ENCODE data around the gene HSF2BP. TPM values are rescaled to one million over a fixed set of nuclear protein-coding genes. Genes with fewer than 3 reads are reported as not detected.
"Not testable (repeated sequence)": the region's sequence is repeated elsewhere in the genome, so short reads cannot be mapped to it uniquely, and the experiment has no call there.

The HSF2BP gene
- total RNA-seq, 1 donor from 2014 or later, result 1.0 TPM

GRCh38 chr21:43597540-43598250, 61.6 kb downstream of the HSF2BP start:
- Mint-ChIP-seq H3K4me1 (ENCODE audit: low read depth, unreplicated experiment) (peaks cover 5% of the 10 kb centered on the region), H3K36me3 (ENCODE audit: unreplicated experiment) (no peaks in the 10 kb centered on the region), H3K27ac (ENCODE audit: unreplicated experiment) (no peak overlapping the region), H3K27me3 (ENCODE audit: unreplicated experiment) (no peaks in the 10 kb centered on the region), H3K4me3 (ENCODE audit: unreplicated experiment) (no peak overlapping the region), H3K9me3 (ENCODE audit: unreplicated experiment) (peaks cover 3% of the 10 kb centered on the region)
- DNase-seq, result no peak
- TF ChIP-seq CTCF (IDR thresholded peaks at IDR 0.05; ENCODE audit: partially characterized antibody, unreplicated experiment), result no peak

- DNase-seq, result no peak
- Mint-ChIP-seq H3K4me3 (ENCODE audit: unreplicated experiment) (no peak overlapping the region), H3K27me3 (ENCODE audit: unreplicated experiment) (no peaks in the 10 kb centered on the region), H3K4me1 (ENCODE audit: low read depth, unreplicated experiment) (peaks cover 5% of the 10 kb centered on the region), H3K36me3 (ENCODE audit: unreplicated experiment) (no peaks in the 10 kb centered on the region), H3K27ac (ENCODE audit: unreplicated experiment) (no peak overlapping the region), H3K9me3 (ENCODE audit: unreplicated experiment) (peaks cover 3% of the 10 kb centered on the region)
- no peak for TF ChIP-seq CTCF (IDR thresholded peaks at IDR 0.05; ENCODE audit: partially characterized antibody, unreplicated experiment)
These were observed 62.2 kb downstream of the HSF2BP start for GRCh38 chr21:43597052-43597451.

GRCh38 chr21:43596616-43597015, 62.7 kb downstream of the HSF2BP start:
- H3K9me3 Mint-ChIP-seq (ENCODE audit: unreplicated experiment), result peaks cover 3% of the 10 kb centered on the region
- no peak overlapping the region for H3K27ac Mint-ChIP-seq (ENCODE audit: unreplicated experiment)
- peaks cover 7% of the 10 kb centered on the region for H3K4me1 Mint-ChIP-seq (ENCODE audit: low read depth, unreplicated experiment)
- H3K27me3 Mint-ChIP-seq (ENCODE audit: unreplicated experiment), result no peaks in the 10 kb centered on the region
- no peaks in the 10 kb centered on the region for H3K36me3 Mint-ChIP-seq (ENCODE audit: unreplicated experiment)
- no peak overlapping the region for H3K4me3 Mint-ChIP-seq (ENCODE audit: unreplicated experiment)
- TF ChIP-seq CTCF (IDR thresholded peaks at IDR 0.05; ENCODE audit: partially characterized antibody, unreplicated experiment), result no peak
- no peak for DNase-seq

GRCh38 chr21:43595769-43596168, 63.5 kb downstream of the HSF2BP start:
- H3K27me3 Mint-ChIP-seq (ENCODE audit: unreplicated experiment); DNase-seq; H3K4me3 Mint-ChIP-seq (ENCODE audit: unreplicated experiment); H3K4me1 Mint-ChIP-seq (ENCODE audit: low read depth, unreplicated experiment); H3K9me3 Mint-ChIP-seq (ENCODE audit: unreplicated experiment); H3K27ac Mint-ChIP-seq (ENCODE audit: unreplicated experiment); H3K36me3 Mint-ChIP-seq (ENCODE audit: unreplicated experiment): not testable (repeated sequence)

GRCh38 chr21:43593078-43593477, 66.2 kb downstream of the HSF2BP start:
- no peak overlapping the region for H3K4me3 Mint-ChIP-seq (ENCODE audit: unreplicated experiment)
- H3K27ac Mint-ChIP-seq (ENCODE audit: unreplicated experiment), result no peak overlapping the region
- TF ChIP-seq CTCF (IDR thresholded peaks at IDR 0.05; ENCODE audit: partially characterized antibody, unreplicated experiment), result no peak
- H3K27me3 Mint-ChIP-seq (ENCODE audit: unreplicated experiment), result no peaks in the 10 kb centered on the region
- DNase-seq, result no peak
- H3K9me3 Mint-ChIP-seq (ENCODE audit: unreplicated experiment), result peaks cover 2% of the 10 kb centered on the region
- H3K36me3 Mint-ChIP-seq (ENCODE audit: unreplicated experiment), result no peaks in the 10 kb centered on the region
- peaks cover 3% of the 10 kb centered on the region for H3K4me1 Mint-ChIP-seq (ENCODE audit: low read depth, unreplicated experiment)
